ENCODE results near the gene ZNF705A.

The ZNF705A gene

DNA sequence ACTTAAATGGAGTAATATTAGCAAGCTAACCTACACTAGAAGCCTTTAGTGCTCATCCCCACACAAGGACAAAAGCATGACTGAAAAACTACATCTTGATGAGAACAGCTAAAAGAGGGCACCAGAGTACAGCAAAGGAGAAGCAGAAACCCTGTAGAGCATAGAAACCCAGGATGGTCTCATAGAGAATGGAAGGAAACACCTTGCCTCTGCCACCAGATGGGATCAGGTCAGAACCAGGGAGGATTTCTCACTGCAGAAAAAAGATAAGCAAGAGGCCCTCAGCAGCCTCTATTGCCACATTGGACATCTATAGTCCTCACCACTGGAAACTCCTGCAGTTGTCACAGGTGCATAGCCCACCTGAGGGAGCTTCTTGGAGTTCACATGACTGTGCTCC lies 13.6 kb upstream of the ZNF705A start:
- Histone ChIP-seq H3K4me2 (ENCODE audit: low read depth, low read length, poor library complexity, severe bottlenecking) (no peak overlapping the region), H2AFZ (ENCODE audit: low read depth, low read length, severe bottlenecking) (no peak overlapping the region), H3K27ac (ENCODE audit: low read depth, low read length) (no peak overlapping the region), H4K20me1 (ENCODE audit: low read depth, low read length) (no peaks in the 10 kb centered on the region), H3K9ac (ENCODE audit: low read length) (no peak overlapping the region), H3K27me3 (ENCODE audit: low read length) (no peaks in the 10 kb centered on the region), H3K4me3 (ENCODE audit: insufficient read depth, low read length, poor library complexity, severe bottlenecking) (no peak overlapping the region), H3F3A (ENCODE audit: insufficient read depth) (no peaks in the 10 kb centered on the region), H3K36me3 (ENCODE audit: low read length) (no peaks in the 10 kb centered on the region), H3K9me3 (ENCODE audit: insufficient read depth, low read length) (no peaks in the 10 kb centered on the region), H3K79me2 (ENCODE audit: insufficient read depth, low read length) (no peaks in the 10 kb centered on the region), H3K9me2 (replicated peaks; ENCODE audit: insufficient read depth, low read length) (no peaks in the 10 kb centered on the region)
- TF ChIP-seq EZH2phosphoT487 (conservative IDR thresholded peaks at IDR 0.05; ENCODE audit: low read length) (no peak), CTCF (IDR thresholded peaks at IDR 0.05; ENCODE audit: insufficient read depth, low read length, poor library complexity, severe bottlenecking) (no peak)

- Histone ChIP-seq H4K20me1 (ENCODE audit: low read depth, low read length) (no peaks in the 10 kb centered on the region), H3K4me3 (ENCODE audit: insufficient read depth, low read length, poor library complexity, severe bottlenecking) (no peak overlapping the region), H3K4me2 (ENCODE audit: low read depth, low read length, poor library complexity, severe bottlenecking) (no peak overlapping the region), H3K79me2 (ENCODE audit: insufficient read depth, low read length) (no peaks in the 10 kb centered on the region), H3K9me3 (ENCODE audit: insufficient read depth, low read length) (no peaks in the 10 kb centered on the region), H3K9ac (ENCODE audit: low read length) (no peak overlapping the region), H3K27me3 (ENCODE audit: low read length) (no peaks in the 10 kb centered on the region), H2AFZ (ENCODE audit: low read depth, low read length, severe bottlenecking) (no peak overlapping the region), H3F3A (ENCODE audit: insufficient read depth) (no peaks in the 10 kb centered on the region), H3K27ac (ENCODE audit: low read depth, low read length) (no peak overlapping the region), H3K36me3 (ENCODE audit: low read length) (no peaks in the 10 kb centered on the region), H3K9me2 (replicated peaks; ENCODE audit: insufficient read depth, low read length) (no peaks in the 10 kb centered on the region)
- no peak for TF ChIP-seq CTCF (IDR thresholded peaks at IDR 0.05; ENCODE audit: insufficient read depth, low read length, poor library complexity, severe bottlenecking)
- no peak for TF ChIP-seq EZH2phosphoT487 (conservative IDR thresholded peaks at IDR 0.05; ENCODE audit: low read length)
Measured at GRCh38 chr12:8145754-8146441, 10.9 kb upstream of the ZNF705A start.

DNA sequence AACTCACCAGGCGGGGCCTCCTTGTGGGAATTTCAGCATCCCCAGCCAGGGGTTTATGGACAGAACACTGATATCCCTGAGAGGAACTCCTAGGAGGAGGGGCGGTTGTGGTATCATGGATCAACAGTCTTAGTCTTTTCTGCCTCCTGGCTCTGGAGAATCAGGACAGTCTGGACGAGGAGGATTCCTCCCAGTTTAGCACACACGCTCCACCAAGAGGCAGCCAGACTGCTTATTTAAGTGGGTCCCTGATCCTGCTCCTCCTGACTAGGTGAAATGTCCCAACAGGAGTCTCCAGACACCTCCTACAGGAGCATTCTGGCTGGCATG lies 10.4 kb upstream of the ZNF705A start:
- no peak for TF ChIP-seq CTCF (IDR thresholded peaks at IDR 0.05; ENCODE audit: insufficient read depth, low read length, poor library complexity, severe bottlenecking)
- TF ChIP-seq EZH2phosphoT487 (conservative IDR thresholded peaks at IDR 0.05; ENCODE audit: low read length), result no peak
- Histone ChIP-seq H3K9me3 (ENCODE audit: insufficient read depth, low read length) (no peaks in the 10 kb centered on the region), H2AFZ (ENCODE audit: low read depth, low read length, severe bottlenecking) (no peak overlapping the region), H3K27me3 (ENCODE audit: low read length) (no peaks in the 10 kb centered on the region), H3K4me3 (ENCODE audit: insufficient read depth, low read length, poor library complexity, severe bottlenecking) (no peak overlapping the region), H4K20me1 (ENCODE audit: low read depth, low read length) (no peaks in the 10 kb centered on the region), H3K36me3 (ENCODE audit: low read length) (no peaks in the 10 kb centered on the region), H3K4me2 (ENCODE audit: low read depth, low read length, poor library complexity, severe bottlenecking) (no peak overlapping the region), H3F3A (ENCODE audit: insufficient read depth) (no peaks in the 10 kb centered on the region), H3K9ac (ENCODE audit: low read length) (no peak overlapping the region), H3K79me2 (ENCODE audit: insufficient read depth, low read length) (no peaks in the 10 kb centered on the region), H3K27ac (ENCODE audit: low read depth, low read length) (no peak overlapping the region), H3K9me2 (replicated peaks; ENCODE audit: insufficient read depth, low read length) (no peaks in the 10 kb centered on the region)

Measured in SU-DHL-6 (cell line).